ENCODE results near the gene ACAD9.
A peak's percentile ranks its signal among the peaks of the same experiment; 100 is the strongest.

ACAD9 gene

DNA sequence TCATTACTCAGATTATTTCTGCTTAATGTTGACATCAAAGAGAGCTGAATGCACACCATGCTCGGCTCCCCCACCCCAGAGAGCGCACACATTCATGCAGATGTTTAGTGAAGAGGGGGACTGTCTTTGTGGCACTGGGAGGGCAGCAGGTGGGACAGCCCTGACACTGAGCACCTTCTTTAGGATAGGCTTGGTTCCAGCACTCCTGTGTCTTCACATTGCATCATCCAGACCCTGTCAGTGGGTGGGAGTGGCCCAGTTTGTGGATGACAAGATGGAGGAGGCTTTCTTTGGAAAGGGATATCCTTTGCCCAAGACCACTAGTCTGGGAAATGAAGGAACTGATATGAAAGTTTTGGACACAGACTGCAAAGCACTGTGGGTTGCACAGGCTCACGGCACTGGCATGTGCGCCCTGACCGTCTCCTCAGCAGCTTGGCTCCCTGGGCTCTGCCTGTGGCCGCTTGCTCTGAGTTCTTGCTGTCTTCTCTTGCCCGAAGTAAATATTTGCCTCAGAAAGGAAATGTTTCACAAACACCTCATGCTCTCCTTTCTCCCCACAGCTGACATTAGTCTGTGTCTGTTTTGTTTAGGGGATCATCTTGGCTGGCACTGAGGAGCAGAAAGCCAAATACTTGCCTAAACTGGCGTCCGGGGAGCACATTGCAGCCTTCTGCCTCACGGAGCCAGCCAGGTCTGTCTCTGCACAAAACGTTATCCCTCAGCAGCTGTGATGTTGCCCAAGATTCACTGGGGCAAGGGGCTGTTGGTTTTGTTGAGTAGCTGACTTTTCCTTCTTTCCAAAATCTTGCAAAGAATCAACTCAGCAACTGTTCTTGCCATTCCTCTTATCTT lies 16.6 kb downstream of the ACAD9 start:
- peak; percentile 74 to 88 for DNase-seq
- TF ChIP-seq GATA1 (IDR thresholded peaks at IDR 0.05; ENCODE audit: low read depth, low read length) (no peak), POLR2A (IDR thresholded peaks at IDR 0.05; ENCODE audit: low read length) (no peak)

DNA sequence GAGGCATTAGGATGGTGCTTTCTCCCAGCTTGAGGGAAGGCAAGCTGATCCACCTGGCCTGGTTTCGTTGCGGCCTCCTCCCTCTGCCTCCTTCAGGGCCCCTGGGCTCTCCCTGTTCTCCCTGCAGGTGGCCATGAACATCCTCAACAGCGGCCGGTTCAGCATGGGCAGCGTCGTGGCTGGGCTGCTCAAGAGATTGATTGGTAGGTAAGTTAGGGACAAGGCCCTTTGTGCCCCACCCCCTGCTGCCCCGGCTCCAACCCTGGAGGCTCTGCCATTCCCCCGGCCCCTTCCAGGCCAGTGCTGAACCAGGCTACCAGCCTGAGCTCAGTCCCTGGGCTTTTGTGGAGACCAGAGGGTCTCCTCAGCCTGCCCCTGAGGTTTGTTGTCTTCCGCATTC lies 23.0 kb downstream of the ACAD9 start:
- no peak for DNase-seq
- TF ChIP-seq GATA1 (IDR thresholded peaks at IDR 0.05; ENCODE audit: low read depth, low read length) = no peak
- no peak for TF ChIP-seq POLR2A (IDR thresholded peaks at IDR 0.05; ENCODE audit: low read length)

DNA sequence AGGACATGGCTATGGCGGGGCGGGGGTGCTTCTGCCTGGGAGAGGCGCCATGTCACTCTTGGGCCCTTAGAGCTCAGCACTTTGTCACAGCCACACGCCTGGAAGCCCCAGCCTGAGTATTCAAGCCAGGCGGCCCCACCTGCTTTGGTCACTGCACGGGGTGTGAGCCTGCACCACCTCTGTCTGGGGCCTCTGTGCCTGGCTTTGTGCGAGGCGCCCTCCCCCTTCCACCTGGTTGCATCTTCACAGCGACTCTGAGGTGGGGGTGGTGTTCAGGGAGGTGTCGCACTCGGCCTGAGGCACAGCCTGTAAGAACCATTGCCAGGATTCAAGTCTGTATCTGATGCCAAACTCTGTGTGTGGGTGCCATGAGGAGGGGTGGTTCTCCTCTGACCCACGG lies 24.1 kb downstream of the ACAD9 start:
- TF ChIP-seq POLR2A (IDR thresholded peaks at IDR 0.05; ENCODE audit: low read length) (no peak), GATA1 (IDR thresholded peaks at IDR 0.05; ENCODE audit: low read depth, low read length) (no peak)
- DNase-seq = no peak

DNA sequence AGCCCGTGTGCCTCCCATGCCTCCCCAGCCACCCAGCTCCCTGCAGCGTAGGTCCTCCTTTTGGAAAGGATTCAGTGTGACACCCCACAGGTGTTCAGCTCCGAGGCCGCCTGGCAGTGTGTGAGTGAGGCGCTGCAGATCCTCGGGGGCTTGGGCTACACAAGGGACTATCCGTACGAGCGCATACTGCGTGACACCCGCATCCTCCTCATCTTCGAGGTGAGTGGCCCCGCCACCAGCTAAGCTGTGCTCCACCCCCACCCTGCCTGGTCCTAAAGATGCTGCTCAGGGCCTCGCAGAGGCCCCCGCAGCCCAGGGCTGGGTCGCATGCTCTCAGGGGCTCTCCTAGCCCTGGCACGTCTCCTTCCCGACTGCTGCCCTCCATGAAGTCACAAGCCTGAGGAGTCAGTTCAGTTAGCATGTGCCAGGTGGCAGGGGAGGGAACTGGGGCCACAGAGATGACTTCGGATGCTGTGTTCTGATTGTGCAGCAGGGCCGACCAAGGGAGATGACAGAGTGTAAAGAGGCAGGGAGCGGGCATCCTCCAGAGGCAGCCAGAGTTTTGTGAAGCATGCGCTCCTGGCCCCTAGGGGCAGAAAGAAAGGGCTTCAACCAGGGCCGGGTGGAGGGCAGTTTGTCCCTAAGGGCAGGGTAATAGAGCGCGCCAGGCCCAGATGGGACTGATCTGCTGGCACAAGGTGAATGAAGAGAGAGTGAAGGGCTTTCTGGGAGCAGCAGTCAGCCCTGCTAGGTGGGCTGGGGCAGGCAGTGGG lies 26.8 kb downstream of the ACAD9 start:
- no peak for DNase-seq
- TF ChIP-seq POLR2A (IDR thresholded peaks at IDR 0.05; ENCODE audit: low read length) = no peak
- TF ChIP-seq GATA1 (IDR thresholded peaks at IDR 0.05; ENCODE audit: low read depth, low read length) = no peak

DNA sequence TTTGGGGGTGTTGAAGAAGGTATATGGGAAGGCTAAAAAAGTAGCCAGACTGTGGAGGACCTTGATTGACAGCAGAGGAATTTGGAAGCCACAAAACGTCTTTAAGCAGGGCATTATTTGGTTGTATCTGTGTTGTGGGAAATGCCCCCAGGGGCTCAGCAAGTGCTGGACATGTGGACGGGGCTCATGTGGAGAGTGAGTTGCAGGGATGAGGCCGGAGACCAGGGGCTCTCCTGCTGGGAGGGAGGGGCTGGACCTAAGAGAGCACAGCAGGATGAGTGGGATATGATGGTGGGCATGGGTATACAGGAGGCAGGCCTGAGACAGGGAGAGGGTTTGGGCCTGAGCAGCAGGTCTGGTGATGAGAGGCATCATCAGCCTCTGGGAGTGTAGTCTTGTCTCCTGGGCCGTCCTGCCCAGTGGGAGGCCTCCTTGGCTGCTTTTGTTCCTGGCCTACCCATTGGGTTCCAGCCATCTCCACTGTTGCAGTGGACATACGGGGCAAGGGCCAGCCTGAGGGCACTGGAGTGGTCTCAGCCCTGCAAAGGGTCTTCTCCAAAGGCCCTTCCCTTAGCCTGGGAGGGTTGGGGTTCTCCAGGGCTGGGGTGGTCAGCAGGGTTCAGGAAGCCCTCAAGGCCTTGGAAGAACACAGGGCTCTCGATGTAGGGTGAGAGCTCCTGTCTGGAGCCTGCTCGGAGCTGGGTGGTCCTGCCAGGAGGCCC lies 27.5 kb downstream of the ACAD9 start:
- TF ChIP-seq GATA1 (IDR thresholded peaks at IDR 0.05; ENCODE audit: low read depth, low read length) = no peak
- TF ChIP-seq POLR2A (IDR thresholded peaks at IDR 0.05; ENCODE audit: low read length) = no peak
- no peak for DNase-seq

DNA sequence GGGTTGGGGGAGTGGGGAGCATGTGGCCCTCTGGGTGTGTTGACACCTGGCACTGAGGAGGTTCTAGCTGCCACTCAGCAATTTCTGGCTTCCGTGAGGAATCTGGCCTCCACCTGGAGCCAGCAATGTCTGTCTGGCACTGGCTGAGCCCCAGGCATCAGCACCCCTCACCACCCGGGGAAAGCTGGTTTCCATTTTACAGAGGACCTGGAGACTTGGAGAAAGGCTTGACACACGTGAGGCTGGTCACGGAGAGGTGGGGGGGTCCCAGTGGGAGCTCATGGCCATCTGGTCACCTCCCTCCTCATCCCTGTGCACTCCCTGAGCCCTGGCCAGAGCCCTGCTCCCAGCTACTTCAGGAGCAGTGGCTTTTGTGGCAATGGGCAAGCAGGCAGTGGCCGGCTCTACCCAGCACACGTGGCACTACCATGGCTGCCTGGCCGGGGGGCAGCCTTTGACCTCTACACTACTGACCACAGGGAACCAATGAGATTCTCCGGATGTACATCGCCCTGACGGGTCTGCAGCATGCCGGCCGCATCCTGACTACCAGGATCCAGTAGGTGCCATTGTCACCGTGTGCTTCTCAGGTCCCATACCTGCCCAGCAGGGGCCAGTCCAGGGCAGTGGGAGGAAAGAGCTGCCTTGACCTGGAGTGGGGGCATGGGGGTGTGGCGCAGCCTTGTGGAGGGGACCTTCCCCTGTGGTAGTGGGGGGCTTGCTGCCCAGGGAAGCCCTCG lies 28.5 kb downstream of the ACAD9 start:
- TF ChIP-seq POLR2A (IDR thresholded peaks at IDR 0.05; ENCODE audit: low read length) (no peak), GATA1 (IDR thresholded peaks at IDR 0.05; ENCODE audit: low read depth, low read length) (no peak)
- DNase-seq = no peak

DNA sequence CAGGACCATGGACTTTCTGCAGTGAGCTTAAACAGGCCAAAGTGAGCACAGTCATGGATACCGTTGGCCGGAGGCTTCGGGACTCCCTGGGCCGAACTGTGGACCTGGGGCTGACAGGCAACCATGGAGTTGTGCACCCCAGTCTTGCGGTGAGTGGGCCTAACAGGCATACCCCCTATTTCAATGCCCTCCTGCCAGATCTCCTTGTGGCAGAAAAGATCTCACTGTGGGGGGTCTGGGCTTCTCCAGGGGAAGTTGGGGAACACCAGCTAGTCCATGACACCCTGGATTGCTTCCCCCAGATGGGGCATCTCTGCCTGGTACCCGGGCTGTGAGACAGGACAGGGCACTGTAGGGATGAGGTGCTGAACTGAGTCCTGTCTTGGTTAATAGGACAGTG lies 29.5 kb downstream of the ACAD9 start:
- DNase-seq = no peak
- TF ChIP-seq POLR2A (IDR thresholded peaks at IDR 0.05; ENCODE audit: low read length) = no peak
- no peak for TF ChIP-seq GATA1 (IDR thresholded peaks at IDR 0.05; ENCODE audit: low read depth, low read length)

DNA sequence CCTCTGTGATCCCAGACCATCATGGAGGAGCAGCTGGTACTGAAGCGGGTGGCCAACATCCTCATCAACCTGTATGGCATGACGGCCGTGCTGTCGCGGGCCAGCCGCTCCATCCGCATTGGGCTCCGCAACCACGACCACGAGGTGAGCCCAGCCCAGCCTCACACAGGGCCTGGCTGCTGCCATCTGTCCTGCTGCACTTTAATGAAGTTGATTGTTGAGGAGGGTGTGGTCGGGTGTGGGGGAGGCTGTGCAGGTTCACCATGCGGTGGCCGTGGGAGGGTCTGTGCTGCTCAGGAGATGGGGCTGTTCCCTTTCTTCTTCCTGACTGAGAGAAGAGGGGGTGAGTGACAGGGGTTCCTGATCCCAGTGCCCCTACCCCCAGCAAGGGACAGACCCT lies 30.6 kb downstream of the ACAD9 start:
- no peak for TF ChIP-seq POLR2A (IDR thresholded peaks at IDR 0.05; ENCODE audit: low read length)
- no peak for TF ChIP-seq GATA1 (IDR thresholded peaks at IDR 0.05; ENCODE audit: low read depth, low read length)
- DNase-seq = no peak

DNA sequence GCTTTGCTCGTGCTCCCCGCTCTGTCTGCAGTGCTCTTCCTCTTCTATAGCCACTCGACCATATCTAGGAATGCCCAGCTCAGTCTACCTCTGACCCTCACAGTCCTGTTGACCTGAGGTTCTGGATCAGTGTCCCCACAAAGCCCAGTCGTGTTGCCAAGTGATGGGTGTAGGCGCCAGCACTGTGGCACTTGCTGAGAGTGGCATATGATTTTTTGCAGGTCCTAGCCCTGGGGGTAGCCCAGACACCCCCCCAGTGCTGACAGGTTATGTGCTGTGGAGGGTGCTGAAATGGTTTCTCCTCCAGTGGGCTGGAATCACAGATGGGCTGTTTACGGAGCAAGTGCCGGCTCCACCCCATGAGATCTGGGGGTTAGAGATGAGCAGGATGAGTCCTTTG lies 32.5 kb downstream of the ACAD9 start:
- no peak for DNase-seq
- no peak for TF ChIP-seq GATA1 (IDR thresholded peaks at IDR 0.05; ENCODE audit: low read depth, low read length)
- no peak for TF ChIP-seq POLR2A (IDR thresholded peaks at IDR 0.05; ENCODE audit: low read length)

DNA sequence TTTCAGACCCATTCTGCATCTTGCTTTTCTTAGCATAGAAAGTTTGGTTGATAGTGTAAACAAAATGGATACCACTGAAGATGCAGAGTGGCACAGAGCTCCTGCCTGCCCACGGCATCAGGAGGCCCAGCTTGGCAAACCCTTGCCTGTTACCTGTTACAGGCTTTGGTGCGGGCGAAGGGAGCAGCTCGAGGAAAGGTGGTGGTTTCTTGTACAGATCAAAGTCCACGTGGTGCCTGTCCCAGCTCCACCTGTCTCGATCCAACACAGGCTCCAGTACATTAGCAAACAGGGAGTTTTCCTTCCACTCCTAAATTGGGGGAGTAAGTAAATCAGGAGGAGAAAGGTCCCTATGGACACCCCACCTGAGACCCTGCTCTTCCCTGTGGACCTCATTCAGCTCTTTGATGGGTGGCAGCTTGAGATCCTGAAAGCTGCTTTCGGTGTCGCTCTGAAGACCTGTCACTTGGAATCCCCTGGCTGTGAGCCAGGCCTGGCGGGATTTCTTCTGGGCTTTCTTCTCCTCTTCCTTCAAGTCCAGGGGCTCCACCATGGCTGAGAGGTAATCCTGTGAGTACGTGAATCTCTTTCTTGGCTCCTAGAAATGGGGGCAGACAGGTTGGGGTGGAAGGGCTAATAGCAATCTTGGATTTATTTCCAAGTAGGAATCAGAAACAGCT lies 35.7 kb downstream of the ACAD9 start:
- TF ChIP-seq GATA1 (IDR thresholded peaks at IDR 0.05; ENCODE audit: low read depth, low read length) (no peak), POLR2A (IDR thresholded peaks at IDR 0.05; ENCODE audit: low read length) (no peak)
- DNase-seq = no peak

DNA sequence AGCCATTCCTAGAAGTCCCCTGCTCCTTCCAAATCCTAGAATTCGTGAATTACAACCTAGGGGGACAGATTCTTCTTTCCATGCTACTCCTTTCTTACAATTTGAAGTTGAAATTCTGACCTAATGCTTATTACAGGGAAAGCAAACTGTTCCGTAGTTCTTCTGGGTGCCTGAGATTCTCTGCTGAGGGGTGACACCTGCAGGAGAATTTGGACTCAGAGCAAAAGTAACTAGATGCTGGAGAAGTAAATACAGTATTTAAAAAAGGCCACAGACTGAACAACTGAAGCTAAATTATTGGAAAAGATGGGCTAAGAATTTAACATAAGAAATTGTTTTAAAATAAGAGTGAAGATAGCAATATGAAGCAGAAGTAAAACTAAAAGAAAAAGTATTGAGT lies 37.9 kb downstream of the ACAD9 start:
- no peak for DNase-seq

DNA sequence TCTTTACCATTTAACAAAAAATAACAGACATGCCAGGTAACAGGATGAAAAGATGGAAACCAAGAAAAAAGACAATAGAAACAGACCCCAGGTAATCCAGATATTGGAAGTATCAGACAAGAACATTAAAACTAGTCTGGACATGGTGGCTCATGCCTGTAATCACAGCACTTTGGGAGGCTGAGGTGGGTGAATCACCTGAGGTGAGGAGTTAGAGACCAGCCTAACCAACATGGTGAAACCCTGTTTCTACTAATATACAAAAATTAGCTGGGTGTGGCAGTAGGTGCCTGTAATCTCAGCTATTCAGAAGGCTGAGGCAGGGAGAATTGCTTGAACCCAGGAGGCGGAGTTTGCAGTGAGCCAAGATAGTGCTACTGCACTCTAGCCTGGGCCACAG lies 40.6 kb downstream of the ACAD9 start:
- no peak for DNase-seq
- TF ChIP-seq GATA1 (IDR thresholded peaks at IDR 0.05; ENCODE audit: low read depth, low read length) (no peak), POLR2A (IDR thresholded peaks at IDR 0.05; ENCODE audit: low read length) (no peak)

More for the DNA sequence above, 37.9 kb downstream of the ACAD9 start:
- TF ChIP-seq GATA1 (IDR thresholded peaks at IDR 0.05; ENCODE audit: low read depth, low read length) (no peak), POLR2A (IDR thresholded peaks at IDR 0.05; ENCODE audit: low read length) (no peak)

Data from erythroblast (primary cell).